Keratinocyte (primary cell): ENCODE results near the gene EEF2K. TPM values are rescaled to one million over a fixed set of nuclear protein-coding genes. Genes with fewer than 3 reads are reported as not detected.

Experiments
- DNase-seq: peaks from one replicate; pipeline ENCODE4 v3.0.0-alpha.2; 2011; ENCODE audit warnings: low read depth, missing footprints, low spot score
- FAIRE-seq: peaks from 2 replicates; lab custom pipeline; 2011; peaks lifted over from hg19 to GRCh38; lab: Jason Lieb, UNC
- H2AFZ ChIP-seq: 2 replicates; pipeline ENCODE4 v1.6.0; 2012; ENCODE audit warnings: low read length, control low read depth, inconsistent platforms; ENCODE audit not compliant: control insufficient read depth
- H3K27ac ChIP-seq: 2 replicates; pipeline ENCODE4 v1.5.1; 2011; ENCODE audit warnings: low read length; ENCODE audit not compliant: control insufficient read depth, insufficient read depth
- H3K27me3 ChIP-seq: 3 replicates; pipeline ENCODE4 v1.6.0; 2011; ENCODE audit warnings: low read length; ENCODE audit not compliant: control insufficient read depth, insufficient read depth; ENCODE audit errors: extremely low read depth
- H3K36me3 ChIP-seq, 2 experiments: 2 replicates in 1 of 2; 3 replicates in 1 of 2; pipeline ENCODE4 v1.5.1; 2011; ENCODE audit warnings: low read length in 2 of 2, mild to moderate bottlenecking in 1 of 2; ENCODE audit not compliant: control insufficient read depth in 2 of 2, insufficient read depth in 2 of 2; ENCODE audit errors: extremely low read depth in 1 of 2
- H3K4me1 ChIP-seq: 3 replicates; pipeline ENCODE4 v1.5.1; 2011; ENCODE audit warnings: low read length; ENCODE audit not compliant: control insufficient read depth, insufficient read depth; ENCODE audit errors: extremely low read depth
- H3K4me2 ChIP-seq: 3 replicates; pipeline ENCODE4 v1.6.0; 2011; ENCODE audit warnings: low read depth, low read length; ENCODE audit not compliant: control insufficient read depth, insufficient read depth; ENCODE audit errors: extremely low read depth
- H3K4me3 ChIP-seq, 3 experiments: fragments of 200-600 bp in 1 of 3; sonication (generic) in 1 of 3; 2 replicates in 2 of 3; 3 replicates in 1 of 3; pipeline ENCODE4 v1.5.1; 2011 to 2016; ENCODE audit warnings: low read length in 3 of 3, mild to moderate bottlenecking in 3 of 3, control low read depth in 2 of 3, inconsistent platforms in 1 of 3, low read depth in 1 of 3, mixed read lengths in 1 of 3, mixed run types in 1 of 3, moderate library complexity in 1 of 3; ENCODE audit not compliant: control insufficient read depth in 2 of 3, insufficient read depth in 2 of 3; ENCODE audit errors: extremely low read depth in 1 of 3
- H3K79me2 ChIP-seq: 2 replicates; pipeline ENCODE4 v1.6.0; 2012; ENCODE audit warnings: low read length; ENCODE audit not compliant: control insufficient read depth, insufficient read depth
- H3K9ac ChIP-seq: 3 replicates; pipeline ENCODE4 v1.6.0; 2011; ENCODE audit warnings: low read length; ENCODE audit not compliant: control insufficient read depth, insufficient read depth; ENCODE audit errors: extremely low read depth
- H3K9me1 ChIP-seq: 3 replicates; pipeline ENCODE4 v1.6.0; 2011; ENCODE audit warnings: low read length; ENCODE audit not compliant: control insufficient read depth, insufficient read depth; ENCODE audit errors: extremely low read depth
- H3K9me3 ChIP-seq: 2 replicates; pipeline ENCODE4 v1.5.1; 2012; ENCODE audit warnings: low read depth, low read length; ENCODE audit not compliant: control insufficient read depth
- H4K20me1 ChIP-seq: 3 replicates; pipeline ENCODE4 v1.6.0; 2011; ENCODE audit warnings: low read length; ENCODE audit not compliant: control insufficient read depth, insufficient read depth; ENCODE audit errors: extremely low read depth
- EZH2 ChIP-seq: IDR thresholded peaks from one replicate; pipeline ENCODE4 v1.6.1; 2012; ENCODE audit warnings: inconsistent platforms, mild to moderate bottlenecking, low read length, moderate library complexity
- dilution Hi-C: fragments of 300-500 bp; cut with MboI; formaldehyde crosslinking; loops from one replicate; pipeline ENCODE4 v1.7.0; 2020; ENCODE audit warnings: low sequenced_read_pairs; ENCODE audit not compliant: extremely low pct_ligation_motif_present
- polyA plus RNA-seq, 5 experiments: library from polyadenylated mRNA; depleted of rRNA in 3 of 5; stranded (reverse) in 3 of 5; stranded (forward) in 1 of 5; unstranded in 1 of 5; fragments of >200 nt; gene quantifications; 1 replicate in 1 of 5; 2 replicates in 3 of 5; 3 replicates in 1 of 5; pipeline versions ENCODE4 v1.2.1 to v1.2.3, GENCODE V29; 2011 to 2012; ENCODE audit warnings: missing spikeins in 2 of 5, low read depth in 1 of 5, low replicate concordance in 1 of 5
- TF ChIP-seq, protein P1 (sequence below), 3 experiments: IDR thresholded peaks in 1 of 3; conservative IDR thresholded peaks in 1 of 3; optimal IDR thresholded peaks in 1 of 3; 2 replicates in 2 of 3; 3 replicates in 1 of 3; pipeline versions ENCODE3 to v1.5.1; 2011; ENCODE audit warnings: low read length in 3 of 3, mild to moderate bottlenecking in 3 of 3, moderate library complexity in 2 of 3, control low read depth in 1 of 3, inconsistent platforms in 1 of 3; ENCODE audit not compliant: insufficient read depth in 2 of 3; ENCODE audit errors: extremely low read depth in 1 of 3

EEF2K gene
- polyA plus RNA-seq, 1 donor (not counting 4 experiments of a cell fraction or from before 2014, with no cell fraction given) = 7.3 TPM

- Histone ChIP-seq H3K9me3 (no peaks in the 10 kb centered on the region), H3K79me2 (peaks cover 3% of the 10 kb centered on the region), H4K20me1 (no peaks in the 10 kb centered on the region), H3K36me3 (peaks cover 0 to 7% of the 10 kb centered on the region in 2 experiments), H3K9me1 (no peaks in the 10 kb centered on the region), H3K4me2 (no peak overlapping the region), H2AFZ (no peak overlapping the region), H3K27me3 (no peaks in the 10 kb centered on the region), H3K4me3 (no peak overlapping the region), H3K9ac (no peak overlapping the region), H3K4me1 (peaks cover 8% of the 10 kb centered on the region), H3K27ac (no peak overlapping the region)
- TF ChIP-seq EZH2 = no peak
- TF ChIP-seq, protein P1, sequence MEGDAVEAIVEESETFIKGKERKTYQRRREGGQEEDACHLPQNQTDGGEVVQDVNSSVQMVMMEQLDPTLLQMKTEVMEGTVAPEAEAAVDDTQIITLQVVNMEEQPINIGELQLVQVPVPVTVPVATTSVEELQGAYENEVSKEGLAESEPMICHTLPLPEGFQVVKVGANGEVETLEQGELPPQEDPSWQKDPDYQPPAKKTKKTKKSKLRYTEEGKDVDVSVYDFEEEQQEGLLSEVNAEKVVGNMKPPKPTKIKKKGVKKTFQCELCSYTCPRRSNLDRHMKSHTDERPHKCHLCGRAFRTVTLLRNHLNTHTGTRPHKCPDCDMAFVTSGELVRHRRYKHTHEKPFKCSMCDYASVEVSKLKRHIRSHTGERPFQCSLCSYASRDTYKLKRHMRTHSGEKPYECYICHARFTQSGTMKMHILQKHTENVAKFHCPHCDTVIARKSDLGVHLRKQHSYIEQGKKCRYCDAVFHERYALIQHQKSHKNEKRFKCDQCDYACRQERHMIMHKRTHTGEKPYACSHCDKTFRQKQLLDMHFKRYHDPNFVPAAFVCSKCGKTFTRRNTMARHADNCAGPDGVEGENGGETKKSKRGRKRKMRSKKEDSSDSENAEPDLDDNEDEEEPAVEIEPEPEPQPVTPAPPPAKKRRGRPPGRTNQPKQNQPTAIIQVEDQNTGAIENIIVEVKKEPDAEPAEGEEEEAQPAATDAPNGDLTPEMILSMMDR (optimal IDR thresholded peaks at IDR 0.05 in 1 of 3, IDR thresholded peaks at IDR 0.05 in 1 of 3, conservative IDR thresholded peaks at IDR 0.05 in 1 of 3; ENCODE audit: extremely low read depth in 1 of 3, insufficient read depth in 2 of 3, low read length in 3 of 3) = no peak
- DNase-seq (no peak), FAIRE-seq (no peak)
- dilution Hi-C loops = no loop called here
These were observed 34.1 kb downstream of the EEF2K start for GRCh38 chr16:22240023-22240710.

- no peak for TF ChIP-seq EZH2
- TF ChIP-seq, protein P1 (optimal IDR thresholded peaks at IDR 0.05 in 1 of 3, IDR thresholded peaks at IDR 0.05 in 1 of 3, conservative IDR thresholded peaks at IDR 0.05 in 1 of 3; ENCODE audit: extremely low read depth in 1 of 3, insufficient read depth in 2 of 3, low read length in 3 of 3) = no peak
- Histone ChIP-seq H2AFZ (no peak overlapping the region), H3K4me3 (no peak overlapping the region), H3K4me1 (no peaks in the 10 kb centered on the region), H3K4me2 (no peak overlapping the region), H3K27ac (no peak overlapping the region), H3K36me3 (peaks cover 10 to 30% of the 10 kb centered on the region in 2 experiments), H3K79me2 (no peaks in the 10 kb centered on the region), H4K20me1 (no peaks in the 10 kb centered on the region), H3K9ac (no peak overlapping the region), H3K9me3 (no peaks in the 10 kb centered on the region), H3K9me1 (no peaks in the 10 kb centered on the region), H3K27me3 (no peaks in the 10 kb centered on the region)
- FAIRE-seq (no peak), DNase-seq (no peak)
- dilution Hi-C loops = no loop called here
These were observed 44.4 kb downstream of the EEF2K start for GRCh38 chr16:22250522-22250921.
